ENCODE data around the gene KDM3B.
A peak's percentile ranks its signal among the peaks of the same experiment; 100 is the strongest.

The KDM3B gene

GRCh38 chr5:138350563-138350890, 2.0 kb upstream of the KDM3B start:
- Histone ChIP-seq H3K9me3 (ENCODE audit: severe bottlenecking) (peaks cover 3% of the 10 kb centered on the region), H3K4me1 (ENCODE audit: insufficient read depth, poor library complexity, severe bottlenecking) (peaks cover 16% of the 10 kb centered on the region), H3K36me3 (ENCODE audit: low read depth) (peaks cover 20% of the 10 kb centered on the region), H3K27me3 (ENCODE audit: insufficient read depth, poor library complexity, severe bottlenecking) (no peaks in the 10 kb centered on the region), H3K27ac (ENCODE audit: poor library complexity, severe bottlenecking) (peak overlapping the region; percentile 60), H3K4me3 (ENCODE audit: severe bottlenecking) (no peak overlapping the region)
- ATAC-seq (ENCODE audit: low read depth) (no peak), DNase-seq (ENCODE audit: low spot score) (no peak)
- no peak for TF ChIP-seq CTCF (IDR thresholded peaks at IDR 0.05; ENCODE audit: poor library complexity, severe bottlenecking)

- Histone ChIP-seq H3K27me3 (ENCODE audit: insufficient read depth, poor library complexity, severe bottlenecking) (no peaks in the 10 kb centered on the region), H3K4me1 (ENCODE audit: insufficient read depth, poor library complexity, severe bottlenecking) (peaks cover 16% of the 10 kb centered on the region), H3K9me3 (ENCODE audit: severe bottlenecking) (peaks cover 3% of the 10 kb centered on the region), H3K36me3 (ENCODE audit: low read depth) (peaks cover 15% of the 10 kb centered on the region), H3K4me3 (ENCODE audit: severe bottlenecking) (no peak overlapping the region), H3K27ac (ENCODE audit: poor library complexity, severe bottlenecking) (peak overlapping the region; percentile 60)
- no peak for DNase-seq (ENCODE audit: low spot score)
- ATAC-seq (ENCODE audit: low read depth) = no peak
- no peak for TF ChIP-seq CTCF (IDR thresholded peaks at IDR 0.05; ENCODE audit: poor library complexity, severe bottlenecking)
These were observed 1.4 kb upstream of the KDM3B start for GRCh38 chr5:138351056-138351455.

- H3K27ac ChIP-seq (ENCODE audit: poor library complexity, severe bottlenecking) = peak overlapping the region; percentile 60
These were observed 968 bp upstream of the KDM3B start for GRCh38 chr5:138351517-138351916.

GRCh38 chr5:138352722-138353559, 456 bp downstream of the KDM3B start:
- H3K4me1 ChIP-seq (ENCODE audit: insufficient read depth, poor library complexity, severe bottlenecking) = peaks cover 16% of the 10 kb centered on the region
- peak overlapping the region; percentile 79 for H3K4me3 ChIP-seq (ENCODE audit: severe bottlenecking)
- peak; percentile 98 for TF ChIP-seq CTCF (IDR thresholded peaks at IDR 0.05; ENCODE audit: poor library complexity, severe bottlenecking)
- H3K9me3 ChIP-seq (ENCODE audit: severe bottlenecking) = peaks cover 3% of the 10 kb centered on the region
- H3K27ac ChIP-seq (ENCODE audit: poor library complexity, severe bottlenecking) = peak overlapping the region; percentile 60
- no peaks in the 10 kb centered on the region for H3K27me3 ChIP-seq (ENCODE audit: insufficient read depth, poor library complexity, severe bottlenecking)
- ATAC-seq (ENCODE audit: low read depth) (peak; percentile 42), DNase-seq (ENCODE audit: low spot score) (peak; percentile 71)
- 0 out of 2 replicates have a peak, but pooled peaks cover 3% of the 10 kb centered on the region for H3K36me3 ChIP-seq (ENCODE audit: low read depth)

More at GRCh38 chr5:138351517-138351916, 968 bp upstream of the KDM3B start:
- H3K4me3 ChIP-seq (ENCODE audit: severe bottlenecking) = no peak overlapping the region
- TF ChIP-seq CTCF (IDR thresholded peaks at IDR 0.05; ENCODE audit: poor library complexity, severe bottlenecking) = no peak
- H3K27me3 ChIP-seq (ENCODE audit: insufficient read depth, poor library complexity, severe bottlenecking) = no peaks in the 10 kb centered on the region
- peaks cover 3% of the 10 kb centered on the region for H3K9me3 ChIP-seq (ENCODE audit: severe bottlenecking)
- H3K4me1 ChIP-seq (ENCODE audit: insufficient read depth, poor library complexity, severe bottlenecking) = peaks cover 16% of the 10 kb centered on the region
- H3K36me3 ChIP-seq (ENCODE audit: low read depth) = peaks cover 10% of the 10 kb centered on the region
- ATAC-seq (ENCODE audit: low read depth) (no peak), DNase-seq (ENCODE audit: low spot score) (no peak)

GRCh38 chr5:138353560-138354080, 1.1 kb downstream of the KDM3B start:
- Histone ChIP-seq H3K4me3 (ENCODE audit: severe bottlenecking) (peak overlapping the region; percentile 79), H3K36me3 (ENCODE audit: low read depth) (0 out of 2 replicates have a peak, but pooled peaks cover 3% of the 10 kb centered on the region), H3K4me1 (ENCODE audit: insufficient read depth, poor library complexity, severe bottlenecking) (peaks cover 16% of the 10 kb centered on the region), H3K9me3 (ENCODE audit: severe bottlenecking) (peaks cover 3% of the 10 kb centered on the region), H3K27ac (ENCODE audit: poor library complexity, severe bottlenecking) (peak overlapping the region; percentile 60), H3K27me3 (ENCODE audit: insufficient read depth, poor library complexity, severe bottlenecking) (no peaks in the 10 kb centered on the region)
- DNase-seq (ENCODE audit: low spot score) = no peak
- TF ChIP-seq CTCF (IDR thresholded peaks at IDR 0.05; ENCODE audit: poor library complexity, severe bottlenecking) = no peak
- no peak for ATAC-seq (ENCODE audit: low read depth)
